GDM1 (cell line): ENCODE results near the gene PEAR1.
"Not testable (repeated sequence)": the region's sequence is repeated elsewhere in the genome, so short reads cannot be mapped to it uniquely, and the experiment has no call there.

ENCODE experiments used
- DNase-seq: peaks from one replicate; lab custom pipeline; 2025; lab: John Stamatoyannopoulos, UW

Gene PEAR1

DNA sequence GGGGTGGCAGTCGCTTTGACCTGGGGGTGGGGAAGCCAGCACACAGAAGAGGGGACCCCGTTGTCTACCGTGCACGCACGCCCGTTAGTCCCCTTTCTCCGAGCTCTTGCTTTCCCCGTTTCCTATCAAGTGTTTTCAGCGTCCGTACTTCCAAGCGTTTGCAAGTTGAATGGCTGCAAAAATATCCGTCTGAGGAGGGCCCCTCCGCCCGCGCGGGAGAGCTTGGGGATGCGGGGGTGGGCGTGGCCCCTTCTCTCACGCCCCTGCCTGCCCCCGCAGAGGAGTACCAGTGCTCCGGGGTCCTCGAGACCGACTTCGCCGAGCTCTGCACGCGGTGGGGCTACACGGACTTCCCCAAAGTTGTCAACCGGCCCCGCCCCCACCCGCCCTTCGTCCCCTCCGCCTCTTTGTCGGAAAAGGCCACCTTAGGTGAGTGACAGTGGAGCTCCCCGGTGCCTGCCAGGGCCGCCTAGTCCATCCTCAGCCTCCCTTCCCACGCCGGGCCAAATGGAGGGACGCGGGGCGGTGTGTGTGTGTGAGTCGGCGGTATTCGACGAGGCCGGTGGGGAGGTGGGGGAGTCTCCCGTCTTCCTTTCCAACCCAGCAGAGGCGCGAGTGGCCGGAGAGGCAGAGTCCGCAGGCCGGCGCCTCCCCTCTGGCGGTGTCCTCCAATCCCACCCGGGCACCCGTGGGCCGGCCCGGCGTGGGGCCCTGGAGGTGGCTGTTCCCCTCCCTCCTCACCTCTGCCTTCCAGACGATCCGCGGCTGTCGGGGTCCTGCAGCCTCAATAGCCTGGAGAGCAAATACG is 30.4 kb downstream of the PEAR1 start:
- DNase-seq: no peak

GRCh38 chr1:156924478-156925153 is 31.1 kb downstream of the PEAR1 start:
- DNase-seq: no peak

DNA sequence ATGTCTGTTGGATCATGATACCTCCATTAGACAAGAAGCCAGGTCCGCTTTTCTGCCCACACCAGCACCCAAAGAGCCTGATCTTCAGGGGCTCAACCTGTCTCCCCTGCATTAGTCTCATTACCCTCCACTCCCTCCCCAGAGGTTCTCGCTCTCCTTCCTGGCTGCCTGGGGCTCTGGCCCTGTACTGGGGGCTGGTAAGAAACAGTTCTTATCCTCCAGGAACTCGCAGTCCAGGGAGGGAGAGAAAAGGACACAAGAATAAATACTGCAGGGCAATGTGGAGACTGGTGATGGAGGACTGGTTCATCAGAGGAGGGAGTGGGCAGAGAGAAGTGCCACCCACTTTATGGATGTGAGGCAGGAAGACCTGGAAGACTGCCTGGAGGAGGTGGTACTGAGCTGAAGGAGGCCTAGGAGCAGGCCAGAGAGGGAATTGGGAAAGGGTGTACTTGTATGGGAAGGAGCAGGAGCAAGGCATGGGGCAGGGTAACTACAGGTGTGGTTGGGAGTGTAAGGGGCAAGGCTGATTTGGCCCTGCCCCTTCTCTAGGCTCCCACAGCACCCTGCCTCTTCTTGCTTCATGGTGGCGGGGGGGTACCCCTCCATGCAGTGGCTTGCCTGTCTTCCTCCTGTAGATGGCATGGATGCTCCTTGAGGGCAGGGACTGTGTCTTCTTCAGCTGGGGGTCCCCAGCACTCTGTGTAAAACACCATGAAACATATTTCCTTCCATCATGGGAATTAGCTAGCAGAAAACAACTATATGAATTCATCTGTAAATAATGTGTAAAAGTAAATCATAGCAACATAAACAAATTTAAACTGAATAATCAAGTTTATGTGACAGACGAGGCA is 31.9 kb downstream of the PEAR1 start:
- DNase-seq: no peak

DNA sequence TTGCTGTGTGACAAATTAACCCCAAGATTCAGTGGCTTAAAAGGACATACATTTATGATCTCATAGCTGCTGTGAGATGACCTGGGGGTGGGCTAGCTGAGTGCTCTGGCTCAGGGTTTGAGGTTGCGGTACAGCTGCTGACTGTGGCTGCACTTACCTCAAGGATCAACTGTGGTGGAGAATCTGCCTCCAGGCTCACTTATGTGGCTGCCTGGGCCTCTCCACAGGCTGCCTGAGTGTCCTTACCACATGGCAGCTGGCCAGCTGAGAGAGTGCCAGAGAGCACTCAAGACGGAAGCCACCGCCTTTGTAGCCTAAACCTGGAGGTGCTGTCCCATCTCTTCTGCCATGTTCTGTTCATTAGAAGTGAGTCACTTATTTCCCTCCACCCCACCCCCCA is 32.7 kb downstream of the PEAR1 start:
- DNase-seq: peak; percentile 71

DNA sequence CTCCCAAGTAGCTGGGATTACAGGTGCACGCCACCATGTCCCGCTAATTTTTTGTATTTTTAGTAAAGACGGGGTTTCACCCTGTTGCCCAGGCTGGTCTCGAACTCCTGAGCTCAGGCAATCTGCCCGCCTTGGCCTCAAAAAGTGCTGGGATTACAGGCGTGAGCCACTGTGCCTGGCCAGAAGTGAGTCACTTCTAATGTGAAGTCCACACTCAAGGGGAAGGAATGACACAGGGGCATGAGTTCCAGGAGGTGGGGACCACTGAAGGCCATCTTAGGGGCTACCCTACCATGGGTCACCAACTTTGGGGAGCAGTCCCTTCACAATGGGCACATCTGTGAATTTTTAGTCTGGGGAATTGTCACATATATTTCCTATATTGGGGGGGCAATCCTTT is 33.2 kb downstream of the PEAR1 start:
- not testable (repeated sequence) for DNase-seq

GRCh38 chr1:156927215-156928042 is 33.9 kb downstream of the PEAR1 start:
- peak; percentile 64 for DNase-seq

GRCh38 chr1:156928043-156928602 is 34.6 kb downstream of the PEAR1 start:
- no peak for DNase-seq

DNA sequence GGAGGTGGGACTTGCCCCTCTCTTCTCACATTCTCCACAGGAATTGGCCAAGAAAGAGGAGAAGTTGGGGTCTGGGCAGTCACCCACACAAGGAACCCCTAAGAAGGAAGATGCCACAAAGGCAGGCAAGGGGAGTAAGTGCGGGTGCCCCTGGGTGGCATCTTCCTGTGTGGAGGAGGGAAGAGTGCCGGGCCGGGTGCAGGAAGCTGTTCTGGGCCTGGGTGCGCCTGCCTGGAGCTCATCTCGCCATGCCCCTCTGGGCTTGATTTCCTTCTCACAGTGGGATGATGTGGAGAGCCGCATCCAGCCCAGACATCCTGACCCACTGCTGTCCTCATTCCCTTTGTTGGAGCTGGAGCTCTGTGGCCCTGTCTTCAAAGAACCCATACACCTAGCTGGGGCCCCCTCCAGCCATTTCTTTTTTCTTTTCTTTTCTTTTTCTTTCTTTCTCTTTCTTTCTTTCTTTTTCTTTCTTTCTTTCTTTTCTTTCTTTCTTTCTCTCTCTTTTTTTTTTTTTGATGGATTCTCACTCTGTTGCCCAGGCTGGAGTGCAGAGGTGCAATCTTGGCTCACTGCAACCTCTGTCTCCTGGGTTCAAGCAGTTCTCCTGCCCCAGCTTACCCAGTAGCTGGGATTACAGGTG is 36.2 kb downstream of the PEAR1 start:
- DNase-seq: no peak

DNA sequence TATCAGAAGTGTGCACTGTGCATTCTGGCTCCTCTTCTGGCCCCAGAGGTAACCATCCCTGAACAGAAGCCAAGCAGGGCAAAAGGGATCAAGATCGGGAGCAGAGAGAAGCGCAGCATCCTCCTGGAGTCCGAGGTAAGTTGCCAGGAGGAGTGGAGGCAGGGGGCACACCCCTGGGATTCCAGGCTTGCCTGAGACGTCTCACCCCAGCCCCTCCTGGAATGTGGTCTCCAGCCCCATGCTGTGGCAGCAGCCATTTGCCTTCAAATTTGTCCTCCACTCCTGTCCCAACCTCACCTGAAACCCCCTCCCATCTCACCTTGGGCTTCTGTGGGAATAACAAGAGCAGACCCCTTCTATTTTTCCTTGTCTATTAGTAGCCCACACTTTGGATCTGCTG is 37.0 kb downstream of the PEAR1 start:
- DNase-seq: no peak

- DNase-seq: no peak
Measured at GRCh38 chr1:156931211-156931952, 37.9 kb downstream of the PEAR1 start.

DNA sequence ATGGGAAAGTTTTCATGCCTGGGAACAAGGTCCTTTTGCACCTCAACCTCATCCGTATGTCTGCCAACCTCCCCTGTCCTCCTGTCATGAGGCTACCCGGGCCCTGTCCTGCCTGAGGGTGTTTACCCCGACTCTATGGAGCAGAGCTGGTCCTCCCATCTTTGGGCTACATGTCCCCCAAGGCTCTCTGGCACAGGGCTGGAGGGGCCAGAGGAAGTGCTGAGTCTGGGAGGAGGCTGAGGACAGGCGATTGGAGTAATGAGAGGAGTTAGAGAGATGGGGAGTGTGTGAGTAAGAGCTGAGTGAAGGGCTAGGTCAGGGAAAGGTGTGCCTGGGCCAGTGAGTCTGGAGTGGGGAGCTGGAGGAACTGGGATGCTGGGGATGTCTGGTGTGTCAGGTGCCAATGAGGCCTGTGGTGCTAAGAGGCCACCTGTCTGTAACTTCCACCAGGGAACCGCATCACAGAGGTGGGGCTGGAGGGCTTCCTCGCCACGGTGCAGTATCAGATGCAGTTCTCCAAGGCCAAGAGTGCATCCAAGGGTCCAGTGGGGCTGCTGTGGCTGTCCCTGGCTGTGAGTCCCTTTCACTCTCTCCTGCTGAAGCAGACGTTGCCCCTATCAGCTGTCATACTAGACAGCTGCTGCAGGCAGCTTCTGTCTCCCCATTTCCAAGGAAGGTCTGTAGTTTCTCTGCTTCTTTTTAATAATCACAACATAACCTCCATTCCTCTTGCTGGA is 38.6 kb downstream of the PEAR1 start:
- no peak for DNase-seq

DNA sequence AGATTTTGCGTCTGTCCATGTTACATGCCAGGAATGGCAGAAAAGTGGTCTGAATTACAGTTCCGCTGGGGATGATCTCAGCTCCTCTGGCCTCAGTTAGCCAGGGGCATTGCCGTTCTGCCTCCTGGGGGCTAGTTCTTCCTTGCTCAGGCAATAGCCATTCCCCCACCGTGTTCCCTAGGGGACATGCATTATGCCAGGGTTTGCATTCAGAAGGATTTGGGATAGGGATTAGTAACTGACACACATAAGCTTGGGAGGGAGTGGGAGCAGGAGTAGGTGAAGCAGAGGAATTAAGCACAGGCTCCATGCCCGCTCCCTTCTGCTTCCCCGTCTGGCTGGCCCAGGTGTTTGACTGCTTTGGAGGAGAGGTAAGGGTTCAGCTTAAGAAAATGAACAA is 39.6 kb downstream of the PEAR1 start:
- DNase-seq: no peak

DNA sequence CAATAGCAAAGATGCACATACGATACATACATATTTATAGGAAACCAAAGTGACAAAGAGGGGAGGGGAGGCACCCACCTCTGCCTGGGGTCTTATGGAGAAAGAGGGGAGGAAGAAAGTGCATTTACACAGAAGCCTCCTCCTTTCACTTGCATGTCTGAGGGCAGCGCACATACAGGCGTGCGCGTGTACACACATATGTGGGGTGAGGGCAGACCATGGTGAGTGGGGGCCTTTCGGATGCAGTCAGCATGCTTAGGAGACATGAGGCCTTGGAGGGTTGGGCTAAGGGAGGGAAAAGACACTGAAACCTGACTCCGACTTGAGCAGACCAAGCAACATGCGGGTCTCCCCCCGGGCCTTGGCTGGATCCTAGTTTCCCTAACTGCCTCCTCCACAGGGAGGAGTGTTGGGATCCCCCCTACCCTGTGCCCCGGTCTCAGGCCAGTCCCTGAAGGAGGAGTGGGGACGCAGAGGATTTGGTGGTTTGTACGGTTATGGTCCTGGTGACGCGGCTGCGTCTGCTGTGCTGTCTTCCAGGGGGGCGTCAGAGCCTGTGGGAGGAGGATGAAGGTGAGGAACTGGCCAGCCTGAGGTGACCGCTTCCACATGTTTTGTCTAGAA is 42.1 kb downstream of the PEAR1 start:
- DNase-seq: no peak

DNA sequence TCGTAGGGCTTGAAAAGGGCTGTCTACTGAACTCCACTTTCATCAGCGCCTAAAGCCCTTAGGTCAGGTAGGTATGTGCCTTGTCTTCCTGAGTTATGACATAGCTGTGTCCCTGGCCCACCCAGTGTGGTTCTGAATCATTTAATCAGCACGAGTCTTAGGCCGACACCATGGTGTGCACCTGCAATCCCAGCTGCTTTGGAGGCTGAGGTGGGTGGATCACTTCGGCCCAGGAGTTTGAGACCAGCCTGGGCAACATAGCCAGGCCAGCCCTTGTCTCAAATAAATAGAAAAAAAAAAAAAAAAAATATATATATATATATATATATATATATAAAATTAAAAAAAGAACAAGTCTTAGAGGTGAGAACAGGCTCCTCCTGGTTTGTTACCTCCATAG is 42.7 kb downstream of the PEAR1 start:
- no peak for DNase-seq

- DNase-seq: no peak
Measured at GRCh38 chr1:156936721-156937220, 43.3 kb downstream of the PEAR1 start.

GRCh38 chr1:156937883-156938282 is 44.4 kb downstream of the PEAR1 start:
- no peak for DNase-seq

DNA sequence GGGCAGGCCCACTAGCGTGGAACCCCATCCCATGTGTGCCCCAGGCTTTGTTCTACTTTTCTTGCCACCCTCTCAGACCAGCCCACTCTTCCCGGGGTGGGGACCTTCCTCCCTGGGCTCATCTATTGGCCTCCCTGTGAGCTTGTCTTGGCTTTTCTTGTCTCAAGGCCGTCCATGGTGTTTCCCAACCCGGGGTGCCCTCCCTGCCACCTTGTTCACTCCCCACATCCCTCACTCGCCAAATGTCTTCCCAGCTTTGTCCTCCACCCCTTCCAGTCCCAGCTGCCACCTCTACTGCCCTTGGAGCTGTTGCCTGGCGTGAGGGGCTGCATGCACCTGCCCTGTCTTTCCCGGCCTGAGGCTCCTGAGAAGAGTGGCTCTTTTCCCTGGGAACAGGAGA is 45.3 kb downstream of the PEAR1 start:
- no peak for DNase-seq

GRCh38 chr1:156939786-156940334 is 46.3 kb downstream of the PEAR1 start:
- no peak for DNase-seq

GRCh38 chr1:156941675-156942074 is 48.2 kb downstream of the PEAR1 start:
- DNase-seq: no peak
